T-helper 1 cell (primary cell): ENCODE measurements around the gene CCDC150.
A peak's percentile ranks its signal among the peaks of the same experiment; 100 is the strongest.
"Not testable (repeated sequence)": the region's sequence is repeated elsewhere in the genome, so short reads cannot be mapped to it uniquely, and the experiment has no call there.

Experiments used
- DNase-seq, 5 donors: peaks; one replicate each; pipeline ENCODE4 v3.0.0-alpha.2; 2012 to 2020

CCDC150 gene

DNA sequence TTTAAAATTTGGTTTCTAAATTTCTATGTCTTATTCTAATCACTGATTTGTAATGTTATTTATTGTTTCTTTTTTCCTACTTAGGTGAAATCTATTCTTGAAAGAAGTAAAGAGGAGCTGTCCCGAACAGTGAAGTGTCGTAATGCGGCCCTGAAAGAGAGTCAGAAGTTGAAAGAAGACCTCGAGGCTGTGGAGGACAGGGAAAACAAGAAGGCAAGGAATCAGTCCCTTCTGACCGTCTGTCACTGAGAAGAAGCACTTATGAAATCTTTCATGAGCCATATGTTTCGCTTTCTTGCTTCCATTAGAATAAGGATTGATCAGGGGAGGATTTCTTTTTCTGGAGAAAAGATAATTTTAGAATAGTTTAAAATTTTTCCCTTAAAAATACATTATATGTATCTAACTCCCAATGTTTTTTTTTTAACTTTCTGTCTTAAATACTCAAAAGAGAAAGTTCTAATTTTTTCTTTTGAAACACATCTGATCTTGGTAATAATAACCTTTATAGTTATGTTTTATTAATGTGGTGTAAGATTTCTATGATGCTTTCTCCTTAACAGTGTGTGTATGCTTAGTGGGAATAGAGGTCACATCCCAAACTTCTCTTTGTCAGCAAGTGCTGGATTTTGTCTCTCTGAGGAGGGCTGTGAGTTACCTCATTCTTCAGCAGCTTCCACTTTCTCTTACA is 79.0 kb downstream of the CCDC150 start:
- no peak for DNase-seq

GRCh38 chr2:196719110-196719872 is 79.8 kb downstream of the CCDC150 start:
- no peak for DNase-seq

DNA sequence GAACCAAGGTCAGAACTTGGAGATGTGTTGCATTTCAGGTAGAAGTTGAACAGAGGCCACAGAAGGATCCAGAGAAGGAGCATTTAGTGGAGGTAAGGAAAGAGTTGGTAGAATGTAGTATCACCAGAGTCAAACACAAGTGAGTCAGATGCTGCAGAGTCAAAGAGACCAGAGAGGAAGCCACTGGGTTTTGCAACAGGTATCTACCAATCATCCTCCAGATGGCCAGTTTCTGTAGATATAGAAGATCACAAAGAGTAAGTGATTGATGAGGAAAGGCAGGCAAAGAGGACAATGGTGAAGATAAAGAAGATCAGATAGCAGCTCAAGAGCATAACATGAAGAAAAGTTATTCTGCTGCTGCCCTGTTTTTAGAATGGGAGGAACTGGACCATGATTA is 84.1 kb downstream of the CCDC150 start:
- DNase-seq, result peak in 1 of 5 donors; percentile 4

DNA sequence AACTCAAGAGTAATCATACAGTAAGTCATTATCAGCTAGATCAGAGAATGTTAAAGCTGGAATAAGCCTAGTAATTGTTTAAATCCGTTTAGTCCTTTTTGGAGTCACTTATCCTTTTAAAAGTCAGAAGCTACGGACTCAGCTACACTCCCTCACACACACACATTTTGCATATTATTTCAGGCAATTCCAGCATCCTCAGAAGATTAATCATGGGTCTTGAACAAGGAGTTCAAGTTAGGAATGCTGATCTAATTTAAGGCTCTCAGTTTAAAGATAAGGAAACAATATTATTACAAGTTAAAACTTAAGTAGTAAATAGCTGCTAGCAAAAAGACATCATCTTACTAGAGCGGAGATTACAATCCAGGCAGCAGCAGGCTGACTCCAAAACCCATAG is 85.7 kb downstream of the CCDC150 start:
- no peak for DNase-seq

DNA sequence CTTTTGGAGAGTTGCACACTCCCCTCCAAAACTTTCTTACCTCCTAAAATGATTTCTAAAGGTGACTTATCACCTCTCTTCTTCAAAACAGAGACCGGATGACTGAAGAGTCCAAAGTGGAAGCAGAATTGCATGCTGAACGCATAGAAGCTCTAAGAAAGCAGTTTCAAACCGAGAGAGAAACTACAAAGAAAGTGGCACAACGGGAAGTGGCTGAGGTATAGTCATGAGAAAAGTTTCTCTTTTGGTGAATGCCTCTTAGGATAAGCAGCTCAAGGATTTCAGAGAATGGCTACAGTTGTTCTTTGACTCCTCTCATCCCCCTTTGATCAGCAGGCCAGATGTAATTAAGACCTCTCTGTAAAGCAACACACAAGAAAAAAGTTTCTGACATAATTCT is 86.4 kb downstream of the CCDC150 start:
- peak in 1 of 5 donors; percentile 70 for DNase-seq

DNA sequence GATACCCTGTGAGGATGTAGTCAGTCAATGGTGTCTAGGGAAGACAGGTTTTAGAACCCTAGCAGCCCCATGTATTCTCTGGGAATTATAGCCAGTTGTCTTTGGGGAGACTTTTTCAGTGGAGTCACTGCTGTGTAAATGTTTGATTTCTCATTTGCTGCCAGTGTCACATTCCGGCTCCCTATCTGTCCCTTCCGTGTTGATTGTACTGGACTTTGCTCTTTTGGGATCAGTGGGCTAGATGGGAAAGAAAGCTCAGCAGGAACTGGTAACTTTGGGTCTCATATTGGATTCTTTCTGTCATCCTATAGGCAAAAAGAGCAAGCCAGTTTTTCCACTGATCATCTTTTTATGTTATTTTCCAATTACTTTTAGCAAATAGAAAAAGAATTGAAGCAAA is 89.9 kb downstream of the CCDC150 start:
- DNase-seq, result no peak

- DNase-seq, result not testable (repeated sequence)
Observed at GRCh38 chr2:196736646-196737045, 97.1 kb downstream of the CCDC150 start.

DNA sequence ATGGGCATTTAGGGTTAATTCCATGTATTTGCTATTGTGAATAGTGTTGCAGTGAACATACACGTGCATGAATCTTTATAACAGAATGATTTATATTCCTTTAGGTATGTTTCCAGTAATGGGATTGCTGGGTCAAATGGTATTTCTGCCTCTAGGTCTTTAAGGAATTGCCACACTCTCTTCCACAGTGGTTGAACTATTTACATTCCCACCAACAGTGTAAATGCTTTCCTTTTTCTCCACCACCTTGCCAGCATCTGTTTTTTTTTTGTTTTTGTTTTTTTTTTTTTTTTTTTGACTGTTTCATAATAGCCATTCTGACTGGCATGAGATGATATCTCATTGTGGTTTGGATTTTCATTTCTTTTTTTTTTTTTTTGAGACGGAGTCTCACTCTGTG is 97.5 kb downstream of the CCDC150 start:
- DNase-seq, result no peak

- DNase-seq, result no peak
Observed at GRCh38 chr2:196739031-196739430, 99.5 kb downstream of the CCDC150 start.

GRCh38 chr2:196742216-196742615 is 102.7 kb downstream of the CCDC150 start:
- DNase-seq, result no peak

DNA sequence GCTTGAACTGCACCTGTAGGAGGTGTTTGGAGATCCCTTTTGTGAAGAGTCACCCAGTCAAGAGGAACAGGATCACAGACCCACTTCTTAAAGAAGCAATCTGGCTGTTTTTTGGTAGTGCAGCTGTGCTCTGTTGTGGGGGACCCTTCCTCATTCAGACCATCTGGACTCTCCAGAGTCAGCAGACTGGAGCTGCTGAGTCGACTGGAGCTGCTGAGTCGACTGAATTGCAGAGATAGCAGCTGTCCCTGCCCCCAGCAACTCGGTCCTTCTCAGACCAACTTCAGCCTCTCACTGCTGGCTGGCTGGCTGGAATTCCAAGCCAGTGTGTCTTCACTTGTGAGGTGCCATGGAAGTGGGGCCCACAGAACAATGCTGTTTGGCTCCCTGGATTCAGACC is 103.2 kb downstream of the CCDC150 start:
- no peak for DNase-seq

DNA sequence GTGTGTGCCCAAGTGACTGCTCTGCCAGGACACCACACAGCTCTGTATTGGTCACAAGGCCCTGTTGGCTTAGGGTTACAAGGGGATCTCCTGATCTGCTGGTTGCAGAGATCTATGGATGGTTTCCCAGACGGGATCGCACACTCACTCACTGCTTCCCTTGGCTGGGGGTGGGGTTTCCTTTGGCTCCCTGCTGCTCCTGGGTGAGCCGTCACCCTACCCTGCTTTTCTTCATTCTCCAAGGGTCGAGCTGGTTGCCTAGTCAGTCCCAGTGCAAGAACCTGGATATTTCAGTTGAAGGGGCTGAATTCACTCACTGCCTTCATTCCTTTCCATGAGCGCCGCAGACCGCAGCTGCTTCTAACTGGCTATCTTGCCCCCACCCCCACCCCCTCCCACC is 103.7 kb downstream of the CCDC150 start:
- no peak for DNase-seq

DNA sequence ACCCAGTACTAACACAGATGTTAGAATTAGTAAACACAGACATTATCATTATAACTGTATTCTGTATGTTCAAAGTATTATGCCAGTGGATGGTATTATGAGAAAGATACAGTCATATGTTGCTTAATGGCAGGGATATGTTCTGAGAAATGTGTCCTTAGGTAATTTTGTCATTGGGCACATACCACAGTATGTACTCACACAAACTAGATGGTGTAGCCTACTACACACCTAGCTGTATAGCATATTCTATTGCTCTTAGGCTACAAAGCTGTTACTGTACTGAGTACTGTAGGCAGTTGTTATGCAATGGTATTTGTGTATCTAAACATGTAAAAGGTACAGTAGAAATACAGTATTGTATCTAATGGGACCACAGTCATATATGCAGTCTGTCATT is 106.2 kb downstream of the CCDC150 start:
- no peak for DNase-seq

GRCh38 chr2:196747400-196747799 is 107.9 kb downstream of the CCDC150 start:
- DNase-seq, result no peak

- no peak for DNase-seq
Observed at GRCh38 chr2:196748123-196748522, 108.6 kb downstream of the CCDC150 start.

- DNase-seq, result no peak
Observed at GRCh38 chr2:196750291-196750923, 110.9 kb downstream of the CCDC150 start.

- peak; percentile 10 to 69 (median 32) for DNase-seq
Observed at GRCh38 chr2:196750977-196751631, 111.6 kb downstream of the CCDC150 start.

DNA sequence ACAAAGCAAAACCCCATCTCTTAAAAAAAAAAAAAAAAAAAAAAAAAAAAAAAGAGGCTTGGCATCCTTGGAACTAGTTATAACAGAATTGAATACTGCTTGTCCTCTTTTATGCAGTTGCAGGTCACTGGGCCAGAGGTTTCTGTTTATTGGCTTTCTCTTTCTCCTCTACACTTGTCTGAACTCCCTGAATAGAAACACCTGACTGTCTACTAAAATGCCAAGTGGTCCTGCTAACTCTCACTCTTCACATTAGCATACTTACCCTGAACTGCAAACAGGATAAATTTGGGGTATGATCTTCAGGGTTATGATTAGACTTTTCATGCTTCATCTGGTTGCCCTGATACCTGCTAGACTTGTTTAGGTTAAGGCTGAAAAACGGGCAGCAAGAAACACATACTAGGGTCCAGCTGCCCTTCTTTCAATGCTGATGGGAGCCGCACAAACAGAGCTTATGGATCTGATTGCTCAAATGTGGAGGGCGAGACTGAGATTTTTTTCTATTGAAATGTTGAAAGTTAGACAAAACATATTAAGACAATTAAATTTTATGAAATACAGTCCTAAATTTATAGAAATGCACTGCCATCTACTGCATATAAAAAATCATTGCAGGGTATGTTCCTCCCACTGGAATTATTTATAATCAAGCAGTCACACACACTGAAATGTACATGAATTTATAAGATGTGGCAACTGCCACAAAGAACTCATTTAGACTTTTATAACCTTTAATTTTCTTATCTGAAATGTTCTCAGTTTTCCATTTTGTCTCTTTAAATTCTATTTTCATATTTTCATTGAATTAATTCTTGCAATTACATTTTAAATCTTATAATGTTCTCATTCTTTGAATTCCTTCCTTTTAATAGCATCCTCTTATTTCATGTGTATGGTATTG is 119.2 kb downstream of the CCDC150 start:
- DNase-seq, result no peak

GRCh38 chr2:196759378-196759706 is 119.8 kb downstream of the CCDC150 start:
- DNase-seq, result no peak

DNA sequence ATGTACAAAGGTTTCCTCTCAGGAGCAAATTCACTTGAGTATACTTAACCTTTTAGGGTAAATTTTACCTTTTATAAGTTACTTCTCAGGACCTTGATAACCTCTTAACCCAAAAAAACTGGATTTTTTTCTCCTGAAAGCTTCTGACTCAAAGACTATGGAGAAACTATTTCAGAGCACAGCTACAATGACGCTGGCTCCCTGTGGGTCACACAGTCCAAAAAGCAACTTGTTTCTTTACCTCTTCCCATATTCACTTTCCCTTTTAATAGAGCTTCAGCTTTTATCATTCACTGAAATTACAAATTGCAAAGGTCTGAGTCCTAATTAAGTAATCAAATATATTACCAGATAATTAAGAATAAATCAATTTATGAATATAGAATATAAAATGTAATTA is 127.6 kb downstream of the CCDC150 start:
- no peak for DNase-seq
